H1 (cell line): Measurements from ENCODE around the gene DLG5. TPM values are rescaled to one million over a fixed set of nuclear protein-coding genes. Genes with fewer than 3 reads are reported as not detected.

ENCODE experiments used
- CTCF ChIA-PET: fragments of 300-600 bp; sonication (Branson Sonifier 250); formaldehyde crosslinking; loops from one replicate; lab custom pipeline; 2021; ENCODE audit not compliant: partially characterized antibody; lab: Charles Lee
- POLR2A ChIA-PET: fragments of 300-600 bp; sonication (Branson Sonifier 250); formaldehyde crosslinking; loops from one replicate; lab custom pipeline; 2021; ENCODE audit warnings: inconsistent platforms; ENCODE audit not compliant: partially characterized antibody; lab: Charles Lee
- DNase-seq, 2 experiments: peaks; one replicate each; pipeline versions ENCODE4 v3.0.0 to v3.0.0-alpha.2; 2010 to 2022; ENCODE audit warnings: low spot score in 2 of 2, low read depth in 1 of 2, mixed read lengths in 1 of 2
- FAIRE-seq: peaks from 2 replicates; lab custom pipeline; 2011; peaks lifted over from hg19 to GRCh38; lab: Jason Lieb, UNC
- H2AFZ ChIP-seq: 2 replicates; pipeline ENCODE4 v1.8.1; 2012; ENCODE audit warnings: low read length, inconsistent platforms
- H2AK5ac ChIP-seq: 2 replicates; pipeline ENCODE4 v1.6.1; 2013; ENCODE audit warnings: low read depth, low read length
- H2BK120ac ChIP-seq: replicated peaks from 2 replicates; pipeline ENCODE3; 2013; ENCODE audit warnings: low read depth, low read length, inconsistent platforms
- H2BK12ac ChIP-seq: 2 replicates; pipeline ENCODE4 v1.6.1; 2013; ENCODE audit warnings: low read depth, low read length
- H2BK15ac ChIP-seq: 2 replicates; pipeline ENCODE4 v1.6.1; 2013; ENCODE audit warnings: low read length
- H2BK20ac ChIP-seq: 2 replicates; pipeline ENCODE4 v1.6.1; 2013; ENCODE audit warnings: low read length
- H2BK5ac ChIP-seq: 2 replicates; pipeline ENCODE4 v1.6.1; 2013; ENCODE audit warnings: low read depth, low read length
- H3K14ac ChIP-seq: 2 replicates; pipeline ENCODE4 v1.6.1; 2013; ENCODE audit warnings: inconsistent platforms; ENCODE audit not compliant: insufficient read length
- H3K18ac ChIP-seq: 2 replicates; pipeline ENCODE4 v1.6.1; 2013; ENCODE audit warnings: low read length; ENCODE audit errors: extremely low read depth
- H3K23ac ChIP-seq: 2 replicates; pipeline ENCODE4 v1.6.1; 2013; ENCODE audit warnings: inconsistent platforms; ENCODE audit not compliant: insufficient read length
- H3K23me2 ChIP-seq: 2 replicates; pipeline ENCODE4 v1.6.1; 2013; ENCODE audit warnings: low read depth, low read length
- H3K27ac ChIP-seq: 2 replicates; pipeline ENCODE4 v1.6.1; 2011; ENCODE audit warnings: low read depth, low read length, inconsistent platforms
- H3K27me3 ChIP-seq, 4 experiments: replicated peaks in 1 of 4; 1 replicate in 1 of 4; 2 replicates in 3 of 4; pipeline versions ENCODE4 v1.6.1 to v1.8.1; 2011 to 2013; ENCODE audit warnings: low read length in 3 of 4, mild to moderate bottlenecking in 3 of 4, inconsistent platforms in 2 of 4, mixed read lengths in 2 of 4, moderate library complexity in 1 of 4; ENCODE audit not compliant: control insufficient read depth in 3 of 4, insufficient read depth in 3 of 4; ENCODE audit errors: extremely low read depth in 1 of 4
- H3K36me3 ChIP-seq, 4 experiments: 2 replicates each; pipeline versions ENCODE4 v1.6.1 to v1.8.1; 2011 to 2013; ENCODE audit warnings: mild to moderate bottlenecking in 4 of 4, low read length in 3 of 4, moderate library complexity in 2 of 4, control low read depth in 1 of 4, inconsistent platforms in 1 of 4; ENCODE audit not compliant: insufficient read depth in 4 of 4, control insufficient read depth in 2 of 4
- H3K4ac ChIP-seq: replicated peaks from 2 replicates; pipeline ENCODE3; 2013; ENCODE audit warnings: low read length, low read depth, mixed read lengths, inconsistent platforms; ENCODE audit not compliant: insufficient read length
- H3K4me1 ChIP-seq, 4 experiments: replicated peaks in 1 of 4; 1 replicate in 1 of 4; 2 replicates in 3 of 4; pipeline versions ENCODE4 v1.6.1 to v1.8.1; 2011 to 2013; ENCODE audit warnings: low read length in 3 of 4, inconsistent platforms in 2 of 4, mixed read lengths in 1 of 4; ENCODE audit not compliant: insufficient read depth in 4 of 4, control insufficient read depth in 3 of 4
- H3K4me2 ChIP-seq, 2 experiments: 2 replicates each; pipeline versions ENCODE4 v1.6.1 to v1.8.1; 2011 to 2013; ENCODE audit warnings: low read depth in 2 of 2, low read length in 2 of 2, control low read depth in 1 of 2, inconsistent platforms in 1 of 2, mild to moderate bottlenecking in 1 of 2; ENCODE audit not compliant: insufficient read depth in 1 of 2
- H3K4me3 ChIP-seq, 4 experiments: fragments of 200-600, 300-600 bp in 1 of 4; sonication (generic), shearing (Covaris generic), sonication (Bioruptor Twin) in 1 of 4; 2 replicates each; pipeline versions ENCODE4 v1.5.1 to v1.8.1; 2011 to 2016; ENCODE audit warnings: low read length in 4 of 4, low read depth in 3 of 4, control low read depth in 2 of 4, inconsistent platforms in 2 of 4, mild to moderate bottlenecking in 2 of 4, mixed read lengths in 1 of 4, moderate library complexity in 1 of 4; ENCODE audit not compliant: insufficient read depth in 2 of 4; ENCODE audit errors: extremely low read depth in 1 of 4
- H3K56ac ChIP-seq: replicated peaks from 2 replicates; pipeline ENCODE3; 2013; ENCODE audit warnings: low read depth, mild to moderate bottlenecking, mixed read lengths, low read length, inconsistent platforms; ENCODE audit not compliant: insufficient read length
- H3K79me1 ChIP-seq: 2 replicates; pipeline ENCODE4 v1.6.1; 2013; ENCODE audit warnings: low read depth, low read length, control low read depth
- H3K79me2 ChIP-seq, 2 experiments: 2 replicates each; pipeline versions ENCODE4 v1.6.1 to v1.8.1; 2012 to 2013; ENCODE audit warnings: low read length in 2 of 2, mild to moderate bottlenecking in 2 of 2, inconsistent platforms in 1 of 2; ENCODE audit not compliant: insufficient read depth in 2 of 2, control insufficient read depth in 1 of 2
- H3K9ac ChIP-seq, 4 experiments: replicated peaks in 1 of 4; 1 replicate in 1 of 4; 2 replicates in 3 of 4; pipeline versions ENCODE4 v1.6.1 to v1.8.1; 2011 to 2013; ENCODE audit warnings: low read depth in 3 of 4, low read length in 3 of 4, control low read depth in 2 of 4, mild to moderate bottlenecking in 2 of 4, moderate library complexity in 2 of 4, inconsistent platforms in 1 of 4; ENCODE audit errors: extremely low read depth in 1 of 4
- H3K9me3 ChIP-seq, 2 experiments: 2 replicates each; pipeline versions ENCODE4 v1.6.1 to v1.8.1; 2012 to 2013; ENCODE audit warnings: mild to moderate bottlenecking in 2 of 2, moderate library complexity in 2 of 2, control low read depth in 1 of 2, inconsistent platforms in 1 of 2, low read depth in 1 of 2, low read length in 1 of 2, mixed read lengths in 1 of 2; ENCODE audit not compliant: insufficient read depth in 2 of 2
- H4K20me1 ChIP-seq, 2 experiments: replicated peaks in 1 of 2; 2 replicates each; pipeline versions ENCODE3 to v1.8.1; 2011 to 2013; ENCODE audit warnings: inconsistent platforms in 2 of 2, low read length in 2 of 2, mild to moderate bottlenecking in 1 of 2; ENCODE audit not compliant: insufficient read depth in 2 of 2, control insufficient read depth in 1 of 2
- H4K5ac ChIP-seq: 2 replicates; pipeline ENCODE4 v1.6.1; 2013; ENCODE audit warnings: low read length, low read depth, mixed read lengths, inconsistent platforms; ENCODE audit not compliant: insufficient read length
- H4K8ac ChIP-seq: 2 replicates; pipeline ENCODE4 v1.8.0; 2013; ENCODE audit warnings: mild to moderate bottlenecking, moderate library complexity, low read length, inconsistent platforms; ENCODE audit not compliant: insufficient read depth; ENCODE audit errors: extremely low read depth
- H4K91ac ChIP-seq: replicated peaks from 2 replicates; pipeline ENCODE3; 2013; ENCODE audit warnings: low read length, mixed read lengths, inconsistent platforms; ENCODE audit not compliant: insufficient read length
- CEBPB ChIP-seq: IDR thresholded peaks from 2 replicates; pipeline ENCODE4 v1.6.1; 2012; ENCODE audit warnings: low read depth, low read length
- CHD1 ChIP-seq: IDR thresholded peaks from 2 replicates; pipeline ENCODE4 v1.6.1; 2012; ENCODE audit warnings: low read depth, low read length, improper control_type of control experiment
- CTBP2 ChIP-seq: IDR thresholded peaks from 2 replicates; pipeline ENCODE4 v1.7.0; 2011; ENCODE audit warnings: borderline replicate concordance, mild to moderate bottlenecking, moderate library complexity, mixed read lengths, low read length; ENCODE audit not compliant: insufficient read depth, insufficient read length
- EZH2 ChIP-seq: fragments of 200-600 bp; sonication (generic); IDR thresholded peaks from 2 replicates; pipeline ENCODE4 v1.7.1; 2012; ENCODE audit warnings: low read depth, mild to moderate bottlenecking, moderate library complexity, low read length, inconsistent platforms; ENCODE audit not compliant: severe bottlenecking
- PHF8 ChIP-seq: fragments of 200-600 bp; sonication (generic); conservative IDR thresholded peaks from 2 replicates; pipeline ENCODE4 v1.7.1; 2012; ENCODE audit warnings: low read depth, mild to moderate bottlenecking, inconsistent platforms, low read length, moderate library complexity
- RAD21 ChIP-seq, 2 experiments: IDR thresholded peaks in 1 of 2; conservative IDR thresholded peaks in 1 of 2; 2 replicates each; pipeline ENCODE4 v1.6.1; 2011; ENCODE audit warnings: low read depth in 2 of 2, low read length in 2 of 2, improper control_type of control experiment in 1 of 2, inconsistent platforms in 1 of 2, mild to moderate bottlenecking in 1 of 2, moderate library complexity in 1 of 2
- RFX5 ChIP-seq: IDR thresholded peaks from 2 replicates; pipeline ENCODE4 v1.6.1; 2011; ENCODE audit warnings: low read depth, low read length, improper control_type of control experiment, borderline replicate concordance
- SIRT6 ChIP-seq: IDR thresholded peaks from one replicate; pipeline ENCODE4 v1.7.1; 2012; ENCODE audit warnings: low read length, inconsistent platforms
- SP1 ChIP-seq: IDR thresholded peaks from 2 replicates; pipeline ENCODE4 v1.6.1; 2011; ENCODE audit warnings: low read depth, low read length
- SP4 ChIP-seq: IDR thresholded peaks from 2 replicates; pipeline ENCODE4 v1.6.1; 2012; ENCODE audit warnings: low read length, inconsistent platforms
- SRF ChIP-seq: IDR thresholded peaks from 2 replicates; pipeline ENCODE4 v1.6.1; 2011; ENCODE audit warnings: mild to moderate bottlenecking, low read depth, low read length, moderate library complexity
- TBP ChIP-seq: IDR thresholded peaks from 2 replicates; pipeline ENCODE4 v1.6.1; 2011; ENCODE audit warnings: low read depth, low read length, improper control_type of control experiment
- TEAD4 ChIP-seq: IDR thresholded peaks from 2 replicates; pipeline ENCODE4 v1.6.1; 2012; ENCODE audit warnings: low read depth, low read length, inconsistent platforms, mixed read lengths
- WGBS, 2 experiments: shearing (Covaris generic) in 1 of 2; methylation state at CpG; one replicate each; pipeline versions ENCODE4 v1.1.6 to v1.1.7; 2013 to 2015; ENCODE audit warnings: low lambda C conversion rate in 2 of 2, mixed read lengths in 2 of 2, inconsistent platforms in 1 of 2, low coverage in 1 of 2, missing lambda C conversion rate in 1 of 2; ENCODE audit not compliant: insufficient replicate concordance in 2 of 2, insufficient coverage in 1 of 2, insufficient read length in 1 of 2; ENCODE audit errors: extremely low coverage in 1 of 2, missing lambda C conversion rate in 1 of 2; 5-methylcytosine and 5-hydroxymethylcytosine counted together
- polyA plus RNA-seq, 7 experiments: library from polyadenylated mRNA; depleted of rRNA in 3 of 7; stranded (reverse) in 5 of 7; unstranded in 2 of 7; fragments of >200 nt in 5 of 7; fragments of 200-250 nt in 2 of 7; gene quantifications; 1 replicate in 5 of 7; 2 replicates in 1 of 7; 4 replicates in 1 of 7; pipeline versions ENCODE4 v1.2.1 to v1.2.3, GENCODE V29; 2011 to 2013; ENCODE audit warnings: missing spikeins in 2 of 7, mixed read lengths in 2 of 7
- total RNA-seq: library from RNA; stranded (reverse); fragmentation: NEBNext Ultra II Directional; extraction: Animal tissue kit (Norgen Biotek cat#: 25700); gene quantifications from 2 replicates; pipeline ENCODE4 v1.2.1, GENCODE V29; 2021
- TF ChIP-seq, protein P1 (sequence below): IDR thresholded peaks from 2 replicates; pipeline ENCODE4 v1.6.1; 2012; ENCODE audit warnings: inconsistent platforms

The DLG5 gene
- total and polyA plus RNA-seq, 2 of the 8 experiments (the other 6 are each of a cell fraction or from before 2014, with no cell fraction given), result 15.6 to 71.4 TPM

DNA sequence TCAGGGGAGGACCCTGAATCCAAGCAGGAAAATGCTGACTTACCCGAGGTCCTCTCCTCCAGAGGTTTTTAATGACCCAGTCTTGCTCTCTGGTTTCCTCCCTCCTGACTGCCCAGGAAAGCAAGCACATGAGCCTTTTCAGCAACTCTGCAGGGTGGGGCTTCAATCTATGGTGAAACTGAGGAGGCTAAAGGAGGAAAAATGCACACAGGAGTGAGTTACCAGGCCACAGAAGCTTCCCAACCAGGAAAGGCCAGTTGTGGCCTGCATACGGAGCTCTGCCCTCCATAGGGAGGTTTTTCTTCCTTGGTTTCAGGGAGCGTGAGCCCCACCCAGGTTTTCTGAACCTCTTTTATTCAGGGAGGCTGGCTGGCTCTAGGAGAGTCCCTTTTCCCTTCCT is 14.1 kb upstream of the DLG5 start:
- H4K8ac ChIP-seq, result no peak overlapping the region
- 87% methylated on average over 3 of the region's 3 CpGs; no CpG with 5 or more reads in 1 of the 2 experiments for WGBS, 2 experiments
- CTCF ChIA-PET, result interaction anchor here (1.1 to 4.5 kb wide), 5 partner anchors 12 to 75 kb away, joined by 3 to 16 read pairs (median 4); no protein-coding TSS in a partner anchor
- H3K23ac ChIP-seq, result no peak overlapping the region
- H2AFZ ChIP-seq, result no peak overlapping the region
- no peak overlapping the region for H3K4me2 ChIP-seq
- H3K4me3 ChIP-seq, result no peak overlapping the region
- no peaks in the 10 kb centered on the region for H3K79me1 ChIP-seq
- H3K23me2 ChIP-seq, result no peaks in the 10 kb centered on the region
- no peak overlapping the region for H2BK5ac ChIP-seq
- H3K36me3 ChIP-seq, result no peaks in the 10 kb centered on the region
- no peak overlapping the region for H2BK120ac ChIP-seq
- H3K4me1 ChIP-seq, result peaks cover 0 to 8% (median 2%) of the 10 kb centered on the region in 4 experiments; a peak in 4 of 7 replicates
- no peaks in the 10 kb centered on the region for H3K9me3 ChIP-seq
- no peak overlapping the region for H3K56ac ChIP-seq
- FAIRE-seq, result no peak
- no peak overlapping the region for H2BK20ac ChIP-seq
- H3K4ac ChIP-seq, result no peak overlapping the region
- no peaks in the 10 kb centered on the region for H4K20me1 ChIP-seq
- no peak overlapping the region for H2BK15ac ChIP-seq
- H2AK5ac ChIP-seq, result no peak overlapping the region
- H3K9ac ChIP-seq, result no peak overlapping the region
- no peaks in the 10 kb centered on the region for H3K79me2 ChIP-seq
- no peak overlapping the region for H3K27ac ChIP-seq
- H4K5ac ChIP-seq, result no peak overlapping the region
- no peak overlapping the region for H3K18ac ChIP-seq
- no peaks in the 10 kb centered on the region for H3K27me3 ChIP-seq
- no peak overlapping the region for H3K14ac ChIP-seq
- H2BK12ac ChIP-seq, result no peak overlapping the region
- POLR2A ChIA-PET, result interaction anchor here (1.3 to 2.4 kb wide), 5 partner anchors 8 to 34 kb away, joined by 3 to 8 read pairs (median 6); partner anchors contain the start of gene DLG5
- no peak for DNase-seq
- no peak overlapping the region for H4K91ac ChIP-seq
- TF ChIP-seq SP4, result no peak
- no peak for TF ChIP-seq CTBP2
- TF ChIP-seq RFX5, result no peak
- TF ChIP-seq SRF, result no peak
- no peak for TF ChIP-seq TBP
- no peak for TF ChIP-seq CHD1
- TF ChIP-seq SP1, result no peak
- no peak for TF ChIP-seq PHF8
- no peak for TF ChIP-seq CEBPB
- TF ChIP-seq EZH2, result no peak
- TF ChIP-seq, protein P1, sequence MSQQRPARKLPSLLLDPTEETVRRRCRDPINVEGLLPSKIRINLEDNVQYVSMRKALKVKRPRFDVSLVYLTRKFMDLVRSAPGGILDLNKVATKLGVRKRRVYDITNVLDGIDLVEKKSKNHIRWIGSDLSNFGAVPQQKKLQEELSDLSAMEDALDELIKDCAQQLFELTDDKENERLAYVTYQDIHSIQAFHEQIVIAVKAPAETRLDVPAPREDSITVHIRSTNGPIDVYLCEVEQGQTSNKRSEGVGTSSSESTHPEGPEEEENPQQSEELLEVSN, result no peak
- no peak for TF ChIP-seq SIRT6
- no peak for TF ChIP-seq RAD21 (IDR thresholded peaks at IDR 0.05 in 1 of 2, conservative IDR thresholded peaks at IDR 0.05 in 1 of 2; ENCODE audit: low read depth in 2 of 2, low read length in 2 of 2)
- no peak for TF ChIP-seq TEAD4
